HG03097 (cell line): ENCODE measurements around the gene KLK12.

Experiments
- ATAC-seq: cut with Tn5 transposase; IDR thresholded peaks from one replicate; pipeline ENCODE4 v1.9.1; 2021; ENCODE audit not compliant: unreplicated experiment, low FRiP score

KLK12 gene, protein sequence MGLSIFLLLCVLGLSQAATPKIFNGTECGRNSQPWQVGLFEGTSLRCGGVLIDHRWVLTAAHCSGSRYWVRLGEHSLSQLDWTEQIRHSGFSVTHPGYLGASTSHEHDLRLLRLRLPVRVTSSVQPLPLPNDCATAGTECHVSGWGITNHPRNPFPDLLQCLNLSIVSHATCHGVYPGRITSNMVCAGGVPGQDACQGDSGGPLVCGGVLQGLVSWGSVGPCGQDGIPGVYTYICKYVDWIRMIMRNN

DNA sequence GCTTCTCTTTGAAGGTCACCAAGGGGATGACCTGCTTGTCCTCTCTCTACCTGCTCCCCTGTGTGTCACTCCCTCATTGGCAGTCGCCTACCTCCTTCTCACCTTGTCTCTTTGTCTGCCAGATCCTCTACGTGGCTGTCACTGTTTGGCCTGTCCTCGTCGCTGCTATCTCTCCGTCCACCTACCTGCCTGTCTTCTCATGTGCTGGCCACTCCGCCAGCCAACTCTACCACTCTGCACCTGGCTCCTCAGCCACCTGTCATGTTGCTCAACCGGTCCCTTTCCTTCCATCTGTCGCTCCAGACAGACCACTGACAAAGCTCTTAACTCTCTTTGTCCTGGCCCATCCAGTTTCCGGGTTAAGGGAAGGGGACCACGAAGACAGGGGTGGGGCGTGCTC, at the start of gene KLK12:
KLK12 (minus strand) TSS at position 299 of the 400 bp plus-strand sequence. CDS start 381 bp downstream, outside the sequence.
- no peak for ATAC-seq

DNA sequence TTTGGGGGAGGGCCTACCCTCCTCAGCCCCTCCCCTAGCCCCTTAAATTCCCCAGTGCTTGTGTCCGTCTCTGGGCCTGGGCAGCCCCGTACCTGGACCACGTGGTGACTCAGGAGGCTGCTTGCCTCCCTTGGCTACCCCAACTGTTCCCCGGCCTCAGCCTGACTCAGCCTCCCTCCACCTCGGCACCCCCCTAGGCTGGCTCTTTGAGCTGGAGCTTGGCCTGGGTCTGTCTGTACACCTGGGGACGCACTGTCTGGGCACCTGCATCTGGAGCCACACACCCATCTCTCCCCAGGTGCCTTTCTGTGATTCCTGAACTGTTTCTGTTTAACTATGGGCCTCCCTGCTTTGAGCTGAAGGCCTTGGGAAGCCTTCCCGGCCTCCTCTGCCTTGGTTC, 49.7 kb upstream of the KLK12 start:
- ATAC-seq, result no peak

DNA sequence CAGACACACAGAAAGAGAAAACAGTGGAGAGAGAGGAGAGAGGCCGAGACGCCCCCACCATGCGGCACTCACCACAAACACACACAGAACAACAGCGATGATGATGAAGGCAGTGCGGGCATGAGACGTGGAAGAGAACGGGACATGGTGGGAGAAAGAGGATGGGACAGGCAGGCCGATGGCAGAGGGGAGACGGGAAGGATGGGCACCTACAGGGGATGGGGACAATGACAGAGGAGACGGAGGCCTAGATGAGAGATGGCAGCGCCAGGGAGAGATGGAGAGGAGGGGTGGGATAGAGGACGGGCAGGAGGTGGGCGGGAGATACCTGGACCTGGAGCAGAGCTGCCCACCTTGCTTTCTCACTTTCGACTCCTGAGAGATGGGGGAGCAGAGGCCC, 49.0 kb upstream of the KLK12 start:
- no peak for ATAC-seq

DNA sequence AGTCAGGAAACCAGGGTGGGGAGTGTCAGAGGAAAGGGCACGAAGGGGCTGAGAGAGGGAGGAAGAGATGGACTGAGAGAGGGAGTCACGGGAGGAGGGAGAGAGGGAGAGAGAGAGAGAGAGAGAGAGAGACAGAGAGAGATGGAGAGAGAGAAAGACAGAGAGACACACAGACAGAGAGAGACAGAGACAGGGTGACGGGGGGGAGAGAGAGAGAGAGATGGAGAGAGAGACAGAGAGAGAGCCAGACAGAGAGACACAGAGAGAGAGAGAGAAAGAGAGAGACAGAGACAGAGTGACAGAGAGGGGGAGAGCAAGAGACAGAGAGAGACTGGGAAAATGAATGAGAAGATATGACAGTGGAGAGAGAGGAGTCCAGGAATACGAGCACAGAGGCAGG, 48.4 kb upstream of the KLK12 start:
- ATAC-seq, result no peak

DNA sequence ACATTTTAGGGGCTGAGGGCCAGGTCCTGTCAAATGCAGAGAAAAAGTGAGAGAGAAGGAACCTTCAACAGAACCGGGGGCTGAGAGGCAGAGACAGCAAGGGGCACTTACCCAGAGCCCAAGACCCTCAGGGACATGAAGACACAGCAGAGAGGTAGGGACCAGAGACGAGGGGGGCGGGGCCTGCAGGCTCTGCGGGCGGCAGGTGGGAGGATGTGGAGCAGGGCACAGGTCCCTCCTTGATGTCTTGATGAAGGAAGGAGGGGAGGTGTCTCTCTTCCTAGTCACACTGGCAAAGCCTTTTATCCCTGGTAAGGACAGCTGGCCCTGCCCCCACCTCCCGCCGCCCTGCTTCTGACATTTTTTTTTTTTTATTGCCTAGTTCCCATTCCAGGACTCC, 47.8 kb upstream of the KLK12 start, which contains the start of gene KLK14:
KLK14 (minus strand) TSS at position 277 of the 400 bp plus-strand sequence; CDS start at position 4, 273 bp downstream.
- ATAC-seq, result no peak

DNA sequence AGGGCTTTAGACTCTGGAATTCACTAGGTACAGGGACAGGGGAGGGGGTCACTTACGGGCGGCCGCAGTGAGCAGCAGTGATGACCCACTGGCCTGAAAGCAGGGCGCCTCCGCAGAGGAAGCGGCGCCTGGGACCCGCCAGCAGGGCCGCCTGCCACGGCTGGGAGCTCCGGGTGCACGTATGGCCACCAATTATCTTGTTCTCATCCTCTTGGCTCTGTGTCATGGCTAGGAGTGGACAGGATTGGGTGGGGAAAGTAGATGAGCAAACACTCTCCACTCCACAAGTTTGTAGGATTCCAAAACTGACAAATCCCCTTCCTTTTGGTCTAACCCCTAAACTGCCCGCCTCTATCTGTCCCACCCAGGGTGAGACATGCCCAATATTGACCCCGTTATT, 46.7 kb upstream of the KLK12 start:
- ATAC-seq, result no peak

DNA sequence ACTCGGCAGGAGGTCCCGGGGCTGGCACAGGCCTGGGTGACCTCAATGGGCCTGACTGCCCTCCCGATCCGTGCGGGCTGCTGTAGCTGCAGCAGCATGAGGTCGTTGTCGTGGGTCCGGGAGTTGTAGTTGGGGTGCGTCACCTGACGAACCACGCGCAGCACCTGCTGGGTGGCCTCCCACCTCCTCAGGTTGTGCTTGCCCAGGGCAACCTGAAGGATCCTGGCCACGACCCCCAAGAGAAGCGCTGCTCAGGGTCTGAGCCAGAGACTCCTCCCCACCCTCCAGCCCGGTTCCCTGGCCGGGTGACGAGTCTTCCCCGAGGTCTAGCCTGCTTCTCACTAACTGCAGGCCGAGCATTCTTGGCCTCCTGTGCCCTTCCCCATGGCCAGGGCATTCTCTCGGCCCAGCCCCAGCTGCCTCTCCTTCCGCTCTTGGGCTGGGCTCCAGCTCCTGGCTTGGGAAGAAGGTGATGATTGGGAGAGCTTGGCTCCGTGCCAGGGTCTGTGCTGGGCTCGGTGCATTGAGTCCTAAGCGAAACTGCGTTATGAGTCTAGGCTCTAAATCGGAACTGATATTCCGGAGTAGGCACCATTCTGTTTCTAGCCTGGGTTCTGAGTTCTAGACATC, 44.8 kb upstream of the KLK12 start:
- ATAC-seq, result no peak

DNA sequence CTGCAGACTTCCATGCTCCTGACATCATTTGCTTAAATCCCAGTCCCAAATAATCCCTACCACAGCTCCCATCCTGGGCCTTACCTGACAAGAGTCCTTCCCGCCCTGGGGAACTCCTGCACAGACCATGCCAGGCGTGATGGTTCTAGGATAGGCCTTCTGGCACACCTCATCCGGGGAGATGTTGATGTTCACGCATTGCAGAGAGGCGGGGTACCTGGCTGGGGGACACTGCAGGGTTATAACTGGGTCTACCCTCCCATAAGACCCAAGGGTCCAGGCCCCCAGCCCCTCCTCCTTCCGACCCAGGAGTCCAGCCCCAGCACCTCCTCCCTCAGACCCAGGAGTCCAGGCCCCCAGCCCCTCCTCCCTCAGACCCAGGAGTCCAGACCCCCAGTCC, 43.9 kb upstream of the KLK12 start:
- ATAC-seq, result no peak

DNA sequence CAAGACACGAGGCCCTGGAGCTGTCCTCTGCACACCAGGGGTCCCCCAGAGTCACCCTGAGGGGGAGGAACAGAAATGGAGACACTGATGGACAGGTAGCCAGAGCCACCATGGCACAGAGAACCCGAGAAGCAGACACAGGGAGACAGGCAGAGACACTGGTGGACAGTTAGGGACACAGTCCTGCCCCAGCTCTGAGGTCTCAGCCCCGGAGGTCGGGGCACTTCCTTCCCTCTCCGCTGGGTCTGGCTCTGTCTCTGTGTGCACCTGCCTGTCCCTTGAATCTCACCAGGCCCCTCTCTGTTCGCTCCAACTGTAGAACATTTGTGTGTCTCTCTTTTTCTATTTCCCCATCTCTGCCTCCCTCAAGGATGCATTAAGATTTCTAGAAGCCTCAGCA, 43.3 kb upstream of the KLK12 start:
- no peak for ATAC-seq

DNA sequence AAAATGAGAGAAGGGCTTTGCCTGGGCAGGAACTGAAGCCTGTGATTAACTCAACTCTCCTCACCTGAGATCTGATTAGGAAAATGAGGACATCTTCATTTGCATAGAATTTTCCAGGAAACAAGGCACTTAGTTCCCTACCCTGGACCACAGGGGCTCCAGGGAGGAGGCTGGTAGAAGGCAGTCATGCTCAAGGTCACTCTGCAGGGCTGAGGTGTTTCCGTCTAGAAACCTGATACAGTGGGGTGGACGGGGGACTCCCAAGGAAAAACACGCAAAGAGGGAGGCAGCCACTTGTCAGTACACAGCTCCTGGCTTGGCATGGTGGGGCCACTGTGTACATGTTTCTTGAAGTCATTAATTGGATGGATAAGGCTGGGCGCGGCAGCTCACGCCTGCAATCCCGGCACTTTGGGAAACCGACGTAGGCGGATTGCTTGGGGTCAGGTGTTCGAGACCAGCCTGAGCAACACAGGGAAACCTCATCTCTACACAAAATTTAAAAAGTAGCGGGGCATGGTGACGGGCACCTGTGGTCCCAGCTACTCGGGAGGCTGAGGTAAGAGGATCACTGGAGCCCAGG, 41.9 kb upstream of the KLK12 start:
- no peak for ATAC-seq

DNA sequence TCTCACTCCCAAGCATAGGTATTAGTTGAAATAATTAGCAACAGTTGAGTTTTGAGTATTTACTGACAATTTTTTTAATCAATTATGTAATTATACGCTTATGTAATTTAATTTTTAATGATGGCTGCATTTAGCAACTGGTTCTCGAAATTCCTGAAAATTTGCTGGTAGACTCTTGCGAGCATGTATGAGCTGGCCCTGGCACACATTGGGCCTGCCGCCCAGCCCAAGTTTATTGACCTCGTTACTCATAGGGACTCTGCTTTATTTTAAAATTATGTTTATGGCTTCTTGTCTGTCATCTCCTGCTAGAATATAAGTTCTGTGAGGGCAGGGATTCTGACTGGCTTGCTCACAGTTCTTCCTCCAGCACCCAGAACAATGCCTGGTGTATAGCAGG, 41.2 kb upstream of the KLK12 start:
- no peak for ATAC-seq

DNA sequence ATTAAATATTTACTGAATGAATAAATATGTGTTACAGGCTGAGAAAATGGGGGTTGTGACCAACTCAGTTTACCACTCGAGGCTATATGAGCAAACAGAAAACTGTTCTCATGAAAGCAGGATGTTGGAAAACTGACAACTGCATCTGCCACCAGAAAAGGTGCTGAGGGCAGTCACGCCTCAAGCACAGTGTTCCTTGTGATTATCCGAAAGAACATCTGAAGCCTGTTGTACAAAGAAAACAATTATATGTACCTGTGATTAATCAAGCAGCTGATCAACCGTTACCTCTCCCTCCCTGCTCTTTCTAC, 36.2 kb upstream of the KLK12 start:
- no peak for ATAC-seq

DNA sequence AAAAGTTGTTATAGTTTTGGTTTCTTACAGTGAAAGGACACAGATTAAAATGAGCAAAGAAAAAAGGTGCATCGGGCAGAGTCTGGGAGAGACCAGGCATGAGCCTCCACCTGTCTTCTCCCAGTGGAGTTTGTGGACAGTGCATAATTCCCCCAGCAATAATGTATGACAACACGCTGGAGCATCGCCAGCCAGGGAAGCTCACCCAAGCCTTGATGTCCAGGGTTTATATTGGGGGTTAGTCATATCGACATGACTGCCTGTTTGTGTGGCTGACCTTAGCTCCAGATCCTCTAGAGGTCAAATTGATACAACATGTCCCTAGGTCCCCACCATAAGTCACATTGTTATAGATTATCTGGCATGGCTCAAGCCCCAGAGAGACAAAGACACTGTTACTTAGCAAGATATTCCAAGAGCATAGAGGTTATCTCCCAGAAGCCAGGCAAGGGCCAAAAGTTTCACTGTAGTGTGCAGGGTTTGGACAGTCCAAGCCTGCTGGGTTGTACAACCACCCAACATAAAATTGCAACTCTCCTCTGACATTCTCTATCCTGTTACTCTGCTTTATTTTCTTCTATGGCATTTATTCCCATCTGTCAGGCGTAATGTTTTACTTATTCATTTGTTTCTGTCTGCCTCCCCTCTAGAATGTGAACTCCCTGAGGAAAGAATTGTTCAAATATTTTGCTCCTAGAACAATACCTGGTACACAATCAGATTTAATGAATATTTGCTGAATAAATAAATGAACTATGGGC, 35.7 kb upstream of the KLK12 start:
- ATAC-seq, result no peak

DNA sequence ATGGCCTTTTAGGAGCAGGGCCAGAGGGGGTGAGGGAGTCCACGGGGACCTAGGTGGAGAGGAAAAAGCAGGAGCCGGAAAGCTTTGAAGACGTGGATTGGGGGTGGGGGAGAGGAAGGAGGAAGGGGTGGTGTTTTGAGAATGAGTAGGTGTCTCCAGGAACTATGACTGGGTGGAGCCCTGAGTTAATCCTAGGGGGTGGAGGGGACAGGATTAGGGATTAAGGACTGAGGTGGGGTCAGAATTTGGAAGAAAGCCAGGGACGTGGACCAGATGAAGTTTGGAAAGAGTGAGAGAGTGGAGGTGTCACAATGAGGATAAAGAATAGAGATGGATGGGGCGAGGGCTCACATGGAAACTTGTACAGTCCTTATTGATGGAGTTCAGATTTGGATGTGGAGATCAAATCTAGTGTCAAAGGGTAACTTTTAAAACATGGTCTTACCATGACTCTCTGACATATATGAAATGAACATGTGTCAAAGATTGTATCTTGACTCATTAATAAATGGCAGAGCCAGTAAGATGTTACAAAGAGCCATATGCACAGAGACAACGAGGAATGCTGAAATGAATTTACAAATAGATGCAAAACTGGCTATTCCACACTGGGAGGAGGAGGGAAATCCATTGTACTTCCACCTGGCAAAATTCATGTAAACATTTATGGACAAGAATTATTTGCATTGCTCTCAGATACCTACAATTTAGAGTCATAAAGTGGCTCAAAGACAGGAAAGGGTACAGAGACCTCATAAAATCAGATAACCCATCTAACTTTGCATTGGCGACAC, 31.8 kb upstream of the KLK12 start:
- ATAC-seq, result no peak

DNA sequence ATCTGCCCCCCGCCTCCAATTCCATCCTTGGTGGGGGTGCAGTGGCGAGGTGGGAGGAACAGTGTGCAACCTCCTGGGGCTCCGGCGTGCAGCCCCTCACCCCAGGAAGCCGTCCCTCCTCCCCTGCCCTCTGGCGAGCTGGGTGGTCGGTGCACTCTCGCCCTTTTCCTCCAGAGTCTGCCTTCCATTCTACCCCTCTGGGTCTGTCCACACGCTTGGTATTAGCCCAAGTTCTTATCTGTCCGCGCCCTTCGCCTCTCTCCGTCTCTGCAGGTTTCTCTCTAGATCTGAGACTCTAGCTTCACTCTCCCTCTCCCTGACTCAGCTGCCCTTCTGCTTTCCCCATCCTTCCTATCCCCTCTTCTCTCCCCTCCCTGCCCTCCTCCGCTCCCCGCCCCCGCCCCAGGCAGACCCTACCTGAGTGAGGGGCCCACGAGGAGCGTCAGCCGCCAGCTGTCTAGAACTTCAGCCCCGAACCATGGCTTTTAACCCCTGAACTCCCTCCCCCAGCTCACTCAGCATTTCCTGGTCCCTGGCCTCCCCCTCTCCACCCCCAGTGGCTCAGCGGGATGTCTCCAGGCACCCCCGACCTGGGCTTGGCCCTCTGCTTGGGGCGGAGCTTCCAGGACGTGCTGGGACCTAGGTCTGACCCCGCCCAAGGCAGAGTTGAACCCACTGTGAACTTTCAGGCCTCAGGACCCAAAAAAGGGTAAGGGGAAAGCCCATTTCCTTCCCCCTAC, 30.6 kb upstream of the KLK12 start:
- ATAC-seq, result no peak

DNA sequence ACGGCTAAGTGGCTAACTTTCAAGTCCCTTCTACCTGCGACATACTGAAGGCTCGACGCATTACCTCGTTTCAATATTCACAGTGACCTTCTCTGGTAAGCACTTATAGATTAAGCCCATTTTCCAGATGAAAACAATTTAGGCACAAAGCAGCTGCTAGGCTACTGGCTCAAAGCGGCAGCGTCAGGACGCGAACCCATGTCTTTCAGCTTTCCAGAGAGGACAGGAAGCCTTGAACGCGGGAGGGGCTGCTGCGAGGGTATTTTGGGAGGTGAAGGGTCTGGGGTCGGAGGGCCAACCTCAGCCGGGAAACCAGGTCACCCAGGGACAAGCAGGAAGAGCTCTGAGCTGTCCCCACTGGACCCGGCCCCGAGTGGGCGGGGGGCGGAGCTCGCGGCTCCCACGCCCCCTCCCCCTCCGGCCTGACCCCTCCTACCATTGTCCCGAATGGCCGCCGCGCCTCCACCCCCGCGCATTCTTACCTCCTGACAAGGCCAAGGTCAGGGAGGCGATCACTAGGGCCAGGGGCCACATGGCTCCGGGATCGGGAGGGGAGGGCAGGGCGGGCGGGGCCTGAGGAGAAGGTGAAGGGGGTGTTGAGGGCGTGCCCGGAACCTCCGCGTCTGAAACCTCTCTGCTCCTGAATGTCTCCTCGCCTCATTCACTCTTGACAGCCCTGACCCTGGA, 29.9 kb upstream of the KLK12 start, which contains the start of gene KLK13:
KLK13 (minus strand) TSS at position 559 of the 687 bp plus-strand sequence; CDS start at position 534, 25 bp downstream.
- ATAC-seq, result no peak

DNA sequence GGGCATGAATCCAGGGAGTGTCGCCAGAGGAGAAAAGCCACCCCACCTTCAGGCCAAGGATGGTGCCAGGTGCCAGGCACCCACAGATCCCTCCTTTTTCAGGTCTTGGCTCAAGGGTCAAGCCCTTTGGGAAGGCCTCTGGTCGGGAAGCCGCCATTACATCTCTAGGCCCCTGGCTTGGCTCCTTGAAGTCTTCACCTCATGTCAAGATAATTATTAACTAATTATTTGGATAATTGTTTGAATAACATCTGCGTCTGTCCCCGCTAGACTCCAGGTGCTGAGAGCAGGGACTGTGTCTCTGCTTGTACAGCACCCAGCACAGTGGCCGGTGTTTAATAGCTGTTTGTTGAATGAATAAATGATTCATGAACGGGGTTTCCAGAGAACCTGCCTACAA, 28.9 kb upstream of the KLK12 start:
- ATAC-seq, result no peak

DNA sequence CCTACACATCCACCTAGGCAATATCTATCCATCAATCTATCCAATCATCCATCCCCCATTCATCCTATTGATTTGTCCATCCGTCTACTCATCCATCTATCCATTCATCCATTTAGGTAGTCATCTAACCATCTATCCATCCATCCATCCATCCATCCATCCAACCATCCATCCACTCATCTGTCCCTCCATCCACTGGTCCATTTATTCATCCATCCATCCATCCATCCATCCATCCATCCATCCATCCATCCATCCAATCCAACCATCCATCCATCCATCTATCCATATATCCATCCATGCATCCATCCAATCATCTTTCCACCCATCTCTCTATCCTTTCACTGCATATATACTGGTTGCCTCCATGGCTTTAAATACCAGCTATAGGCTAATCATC, 26.2 kb upstream of the KLK12 start:
- ATAC-seq, result no peak

DNA sequence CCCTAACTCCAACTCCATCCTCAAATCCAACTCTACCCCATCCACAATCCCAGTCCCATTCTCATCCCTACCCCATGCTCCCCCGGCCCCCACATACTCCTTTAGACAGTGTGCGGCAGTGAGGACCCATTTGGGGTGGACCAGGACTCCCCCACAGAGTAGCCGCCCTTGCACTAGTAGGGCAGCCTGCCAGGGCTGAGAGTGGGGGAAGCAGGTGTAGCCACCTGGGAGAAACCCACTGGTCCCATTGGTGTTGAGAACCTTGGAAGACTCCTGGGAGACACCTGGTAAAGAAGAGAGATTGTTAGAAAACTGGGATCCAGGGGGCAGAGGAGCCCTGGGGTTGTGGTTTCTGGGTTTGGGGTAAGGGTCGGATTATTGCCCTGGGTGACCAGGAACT, 25.5 kb upstream of the KLK12 start:
- ATAC-seq, result no peak
